ENCODE data around the gene COMMD10.

Gene COMMD10

DNA sequence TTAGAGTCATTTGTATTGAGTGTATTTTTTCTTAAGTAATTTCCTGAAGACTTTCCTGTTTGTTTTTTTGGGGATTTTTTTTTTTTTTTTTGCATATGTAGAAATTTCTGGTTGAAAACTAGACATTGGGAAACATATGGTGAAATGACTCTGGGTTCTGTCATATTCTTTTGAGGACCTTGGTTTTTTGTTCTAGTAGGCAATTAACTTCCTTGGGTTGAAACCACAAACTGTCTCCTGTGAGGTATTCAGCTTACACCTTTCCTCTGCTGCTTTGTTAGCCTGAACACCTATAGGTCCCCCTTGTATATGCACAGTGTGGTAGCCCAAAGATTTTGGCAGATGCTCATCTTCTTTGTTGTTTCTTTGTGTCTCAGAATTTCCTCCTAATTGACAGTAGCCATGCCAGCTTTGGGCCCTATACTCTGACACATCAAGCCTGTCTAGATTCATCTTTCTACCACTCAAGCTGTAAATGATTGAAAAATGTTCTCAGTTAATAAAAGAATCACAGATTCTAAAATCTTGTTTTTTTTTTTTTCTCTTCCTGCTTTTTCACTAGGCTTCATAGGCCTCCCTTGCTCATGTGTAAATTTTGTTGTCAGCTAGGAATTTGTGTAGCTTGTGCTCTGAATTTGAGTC lies 140.6 kb downstream of the COMMD10 start:
- no peak for DNase-seq

DNA sequence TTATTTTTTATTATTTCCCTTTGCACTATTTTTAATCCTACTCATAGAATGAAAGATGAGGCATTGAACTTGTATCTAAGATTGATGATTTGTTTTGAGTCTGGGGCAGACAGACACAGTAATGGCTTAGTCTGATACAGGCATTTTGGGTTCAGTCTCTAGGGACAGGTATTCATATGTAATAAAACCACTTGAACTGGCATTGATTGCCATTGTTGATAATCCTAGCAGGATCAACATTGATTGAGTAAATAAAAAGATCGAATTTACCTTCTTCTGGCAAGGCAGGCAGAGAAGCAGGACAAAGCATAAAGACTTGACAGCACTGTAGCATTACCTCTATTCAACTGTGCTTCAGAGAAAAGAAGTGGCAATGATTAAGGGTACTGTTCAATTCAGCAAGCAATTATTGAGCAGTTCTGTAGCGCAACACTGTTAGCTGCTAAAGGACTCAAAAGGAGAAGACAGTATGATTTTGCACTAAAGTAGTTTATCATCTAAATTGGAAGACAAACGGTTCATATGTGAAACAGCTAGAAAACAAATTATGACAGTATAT lies 144.4 kb downstream of the COMMD10 start:
- no peak for DNase-seq

DNA sequence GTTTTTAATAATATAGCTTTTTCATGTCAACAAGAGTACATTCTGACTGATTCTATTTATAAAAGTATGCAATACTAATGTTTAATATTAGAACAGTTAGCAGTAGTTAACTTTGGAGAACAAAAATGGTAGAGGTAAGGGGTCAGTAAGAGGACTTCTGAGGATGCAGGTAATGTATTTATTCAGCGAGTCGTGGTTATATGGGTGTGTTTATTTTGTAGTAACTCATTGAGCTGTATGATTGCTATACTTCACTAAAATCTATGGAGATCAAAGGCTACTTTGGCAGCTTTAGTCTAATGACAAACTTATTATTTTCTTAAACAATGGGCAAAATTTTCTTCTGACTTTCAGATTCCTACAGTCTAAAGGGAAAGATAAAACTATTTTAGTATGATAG lies 146.5 kb downstream of the COMMD10 start:
- DNase-seq: no peak

DNA sequence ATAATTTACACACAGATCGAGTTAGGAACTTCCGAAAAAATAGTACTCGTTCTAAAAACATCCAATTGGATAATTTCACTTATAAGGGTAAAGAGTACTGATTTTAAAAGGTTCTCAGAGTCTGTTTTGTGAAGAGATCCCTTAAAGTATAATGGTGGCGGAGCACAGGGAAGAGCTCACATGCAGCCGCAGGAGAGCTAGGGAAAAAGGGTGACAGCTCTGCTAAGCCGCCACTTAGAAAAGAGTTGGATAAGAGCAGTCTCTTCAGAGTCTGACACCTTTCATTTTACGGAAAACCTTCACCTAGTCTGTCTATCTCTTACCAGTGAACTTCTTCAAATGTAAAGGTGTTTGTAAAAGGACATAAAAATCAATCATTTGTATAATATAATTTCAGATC lies 149.9 kb downstream of the COMMD10 start:
- no peak for DNase-seq

DNA sequence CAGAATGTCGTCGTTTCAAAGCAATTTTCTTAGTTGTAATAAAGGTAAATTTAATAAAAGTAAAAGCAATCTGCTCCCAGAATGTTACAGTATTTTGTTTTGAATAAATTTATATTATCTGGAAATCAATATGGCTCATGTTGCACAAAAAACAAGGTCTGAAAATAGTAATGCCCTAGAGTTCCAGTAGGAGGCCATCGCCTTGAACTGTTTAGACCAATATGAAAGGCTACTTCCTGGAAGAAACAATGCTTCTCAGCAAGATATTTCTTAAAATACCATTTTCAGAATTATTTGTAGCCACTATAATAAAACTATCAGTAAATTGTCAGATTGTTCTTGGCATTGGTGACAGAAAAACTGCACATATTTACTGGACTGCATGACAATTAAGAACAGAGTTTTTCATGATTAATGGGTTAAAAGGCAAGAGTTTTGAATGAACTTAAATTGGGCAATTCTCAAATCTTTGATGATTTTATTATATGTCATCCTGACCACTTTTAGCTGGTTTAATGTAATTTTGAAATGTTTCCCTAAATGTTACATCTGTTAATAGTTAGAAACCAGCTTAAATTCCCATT lies 153.2 kb downstream of the COMMD10 start:
- no peak for DNase-seq

DNA sequence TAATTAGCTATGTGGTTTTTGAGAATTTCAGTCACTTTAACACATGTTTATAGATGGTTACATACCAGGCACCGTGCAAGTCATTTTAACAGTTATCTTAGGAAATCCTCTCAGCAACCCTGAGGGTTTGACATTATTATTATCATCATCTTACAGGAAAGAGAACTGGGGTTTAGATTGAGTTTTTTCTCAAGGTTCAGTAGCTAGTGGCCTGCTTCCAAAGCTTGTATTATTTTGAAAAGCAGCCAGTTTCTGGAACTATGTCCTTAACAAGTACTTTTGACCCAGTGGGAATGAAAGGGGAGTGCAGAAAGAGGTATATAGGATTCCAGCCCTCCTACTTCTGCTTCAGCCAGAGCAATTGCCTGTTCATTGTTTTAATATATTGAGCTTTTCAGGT lies 157.5 kb downstream of the COMMD10 start:
- DNase-seq: no peak

DNA sequence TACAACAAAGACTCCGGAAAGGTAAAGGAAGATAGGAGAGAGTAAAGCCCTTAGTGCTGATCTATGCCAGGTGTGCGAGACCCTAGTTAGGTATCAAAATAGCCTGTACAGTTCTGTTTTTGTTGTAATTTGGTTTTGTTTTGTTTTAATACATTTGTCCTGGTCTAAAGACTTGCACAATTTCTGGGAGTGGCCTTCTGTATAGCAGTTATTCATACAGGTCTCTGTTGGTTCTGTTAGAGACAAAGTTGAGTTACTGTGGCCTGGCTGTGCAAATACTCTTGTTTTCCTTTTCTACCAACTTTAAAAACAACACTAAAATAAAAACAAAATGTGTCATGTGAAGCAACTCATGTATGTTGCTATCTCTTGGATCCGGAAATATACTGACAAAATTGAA lies 163.6 kb downstream of the COMMD10 start:
- DNase-seq: no peak

DNA sequence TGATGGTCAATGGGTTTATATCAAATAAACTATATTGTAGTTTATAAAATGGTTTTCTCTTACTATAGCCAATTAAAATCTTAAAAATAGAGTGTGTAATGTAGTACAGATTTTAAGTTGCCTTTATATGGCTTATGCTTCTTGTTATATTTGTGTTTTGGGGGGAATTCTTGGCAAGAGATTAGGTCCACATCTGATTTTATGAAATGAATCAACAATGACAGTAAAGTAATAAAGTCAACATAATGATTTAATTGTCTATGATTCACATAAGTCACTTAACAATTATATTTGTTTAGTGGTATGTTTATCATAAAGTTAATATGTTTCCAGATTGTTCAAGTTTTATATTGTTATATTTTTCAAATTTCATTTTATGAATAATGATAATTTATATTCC lies 164.8 kb downstream of the COMMD10 start:
- DNase-seq: no peak

DNA sequence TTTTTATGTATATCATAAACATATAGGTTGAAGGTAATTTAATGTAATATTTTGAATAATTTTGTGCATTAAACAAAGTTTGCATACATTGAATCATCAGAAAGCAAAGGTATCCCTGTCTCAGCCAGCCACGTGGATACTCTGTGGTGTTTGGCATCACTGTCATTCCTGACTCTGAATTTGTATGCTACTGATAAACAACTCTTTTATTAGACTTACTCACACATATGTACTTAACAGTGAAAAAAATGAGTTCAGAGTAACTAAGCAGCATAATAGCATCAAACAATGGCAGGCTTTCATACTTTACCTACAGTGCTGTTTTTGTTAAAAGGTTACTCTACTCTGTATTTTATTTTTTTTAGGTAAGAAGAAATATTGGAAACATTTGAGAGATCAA lies 171.9 kb downstream of the COMMD10 start:
- no peak for DNase-seq

DNA sequence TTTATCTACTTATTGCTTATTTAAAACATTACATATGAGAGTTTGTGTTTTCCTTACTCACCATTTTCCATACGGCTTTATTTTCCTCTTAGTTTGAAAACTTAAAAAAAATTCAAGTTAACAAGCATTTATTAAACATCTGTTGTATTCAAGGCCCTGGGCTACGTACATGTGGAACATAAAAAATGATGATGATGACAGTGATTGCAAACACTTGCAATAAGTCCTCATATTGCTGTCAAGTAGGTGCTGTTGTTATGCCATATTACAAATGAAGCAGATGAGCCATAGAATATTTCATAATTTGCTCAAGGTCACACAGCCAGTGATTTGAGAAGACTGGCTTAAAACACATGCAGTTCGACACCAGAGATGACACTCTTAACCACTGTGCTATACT lies 180.6 kb downstream of the COMMD10 start:
- DNase-seq: no peak

DNA sequence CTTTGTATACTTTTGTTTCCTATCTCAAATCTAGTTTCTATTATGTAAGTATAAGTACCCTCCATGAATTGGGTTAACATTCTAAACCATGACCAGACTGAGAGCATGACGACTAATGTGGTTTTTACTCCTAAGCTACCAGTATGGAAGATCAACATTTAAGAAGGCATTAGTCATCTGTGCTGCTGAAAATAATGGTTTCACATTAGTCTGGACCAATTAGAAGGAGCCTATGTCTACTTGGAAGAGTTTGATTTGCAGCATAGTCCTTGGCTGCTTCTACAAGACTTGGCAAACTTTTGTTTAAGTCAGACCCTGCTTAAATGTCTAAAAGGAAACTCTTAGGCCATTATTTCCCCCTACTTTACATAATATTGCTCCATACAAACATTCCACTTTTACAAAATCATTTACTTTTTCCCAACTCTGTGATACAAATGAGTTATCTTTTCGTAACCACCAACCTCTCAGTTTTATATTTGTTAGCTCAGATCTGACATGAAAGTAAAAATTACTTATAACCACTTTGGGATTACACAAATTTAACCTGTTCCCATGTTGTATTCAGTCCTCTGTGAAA lies 186.7 kb downstream of the COMMD10 start:
- DNase-seq: no peak

DNA sequence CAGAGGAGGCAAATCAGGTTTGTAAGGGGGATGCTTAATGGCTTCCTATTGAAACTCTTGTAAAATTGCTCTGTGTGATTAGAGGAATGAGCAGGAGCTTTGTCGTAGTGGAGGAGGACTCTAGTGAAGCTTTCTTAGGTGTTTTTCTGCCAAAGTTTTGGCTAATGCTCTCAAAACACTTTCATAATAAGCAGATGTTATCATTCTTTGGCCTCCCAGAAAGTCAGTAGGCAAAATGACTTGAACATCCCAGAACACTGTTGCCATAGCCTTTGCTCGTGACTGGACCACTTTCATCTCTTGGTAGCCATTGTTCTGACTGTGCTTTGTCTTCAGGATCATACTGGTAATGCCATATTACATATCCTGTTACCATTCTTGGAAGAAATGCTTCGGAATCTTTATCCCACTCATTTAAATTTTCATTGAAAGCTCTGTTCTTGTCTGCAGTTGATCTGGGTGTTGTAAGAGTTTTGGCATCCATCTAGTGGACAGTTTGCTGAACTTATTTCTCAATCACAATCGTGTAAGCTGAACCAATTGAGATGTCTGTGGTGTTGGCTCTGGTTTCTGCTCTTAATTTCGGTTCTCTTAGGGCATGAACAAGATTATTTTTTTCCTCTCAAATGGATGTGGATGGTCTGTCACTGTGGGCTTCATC lies 187.6 kb downstream of the COMMD10 start:
- no peak for DNase-seq

DNA sequence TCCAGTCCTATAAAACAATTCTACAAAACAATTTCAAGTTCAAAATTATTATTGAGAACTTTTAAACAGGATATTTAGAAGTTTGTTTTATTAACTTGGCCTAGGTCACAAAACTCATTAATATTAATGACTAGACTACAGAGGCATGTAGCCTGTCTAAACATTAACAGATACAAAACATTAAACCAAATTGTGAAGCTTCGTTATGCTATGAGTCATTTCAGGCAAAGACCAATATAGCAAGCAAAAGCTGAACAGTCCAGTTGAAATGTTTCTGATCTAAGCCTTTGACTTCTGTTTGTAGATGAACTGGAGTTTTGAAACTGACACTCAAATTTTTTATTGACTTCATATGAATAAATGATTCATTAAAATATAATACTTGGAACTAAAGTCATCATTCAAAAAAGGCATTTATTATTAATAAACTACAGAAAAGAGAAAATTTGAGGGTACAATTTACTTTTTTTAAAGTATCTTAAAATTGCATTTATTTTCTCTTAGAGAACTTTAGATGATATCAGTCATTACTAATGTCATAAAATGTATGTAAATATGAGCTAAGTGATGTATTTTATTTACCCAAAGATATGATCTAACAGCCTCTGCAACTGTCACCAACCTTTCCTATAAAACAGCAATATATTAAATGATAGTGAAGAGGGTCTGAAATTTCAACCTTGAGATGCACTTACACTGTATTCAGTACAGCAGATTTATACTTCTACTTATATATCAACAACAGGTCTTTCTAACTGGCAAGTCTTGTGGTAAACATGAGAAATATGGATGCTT lies 188.8 kb downstream of the COMMD10 start:
- no peak for DNase-seq

DNA sequence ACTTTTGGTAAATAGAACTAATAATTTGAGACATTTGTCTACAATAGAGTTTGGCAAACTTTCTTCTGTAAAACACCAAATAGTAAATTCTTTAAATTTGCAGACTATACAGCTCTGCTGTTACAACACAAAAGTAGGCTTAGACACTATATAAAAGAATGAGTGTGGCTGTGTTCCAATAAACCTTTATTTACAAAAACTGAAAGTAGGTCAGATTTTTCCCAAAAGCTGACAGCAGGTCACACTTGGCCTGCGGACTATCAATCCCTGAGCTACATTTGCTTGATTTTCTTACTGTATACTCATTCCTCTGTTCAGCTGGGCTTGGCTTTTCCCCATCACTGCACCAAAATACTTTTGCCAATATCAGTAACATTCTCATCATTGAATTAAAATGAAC lies 189.4 kb downstream of the COMMD10 start:
- no peak for DNase-seq

DNA sequence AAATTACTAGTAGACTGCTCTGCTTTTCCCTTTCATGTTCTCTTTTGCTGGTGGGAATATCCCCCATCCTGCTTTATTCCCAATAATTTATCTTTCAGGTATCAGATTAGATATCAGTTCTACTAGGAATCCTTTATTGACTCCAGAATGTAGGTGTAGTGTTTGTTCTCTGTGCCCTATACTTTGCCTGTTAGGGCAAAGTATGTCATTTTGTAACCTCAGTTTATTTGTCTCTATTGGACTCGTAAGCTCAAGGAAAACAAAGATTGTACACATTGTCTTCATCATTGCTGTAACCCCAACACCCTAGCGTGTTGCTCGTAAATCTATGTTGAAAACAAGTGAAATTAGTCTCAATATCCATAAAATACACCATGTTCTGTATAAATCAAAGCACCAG lies 190.5 kb downstream of the COMMD10 start:
- DNase-seq: no peak

DNA sequence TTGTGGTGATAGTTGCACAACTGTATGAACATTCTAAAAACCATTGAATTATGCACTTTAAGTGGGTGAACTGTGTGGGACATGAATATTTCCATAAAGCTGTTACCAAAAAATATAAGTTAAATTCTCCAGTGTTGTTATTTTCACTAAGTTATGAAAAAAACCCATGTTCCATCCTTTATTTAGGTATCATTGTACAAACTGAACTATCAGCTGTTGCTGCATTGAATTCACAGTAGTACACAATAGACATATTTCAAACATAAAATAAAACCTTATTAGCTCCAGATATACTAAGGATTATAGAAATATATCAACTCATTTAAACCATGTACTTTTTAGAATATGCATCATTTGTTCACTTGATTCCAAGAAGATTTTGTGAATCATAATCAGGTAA lies 192.1 kb downstream of the COMMD10 start:
- no peak for DNase-seq

DNA sequence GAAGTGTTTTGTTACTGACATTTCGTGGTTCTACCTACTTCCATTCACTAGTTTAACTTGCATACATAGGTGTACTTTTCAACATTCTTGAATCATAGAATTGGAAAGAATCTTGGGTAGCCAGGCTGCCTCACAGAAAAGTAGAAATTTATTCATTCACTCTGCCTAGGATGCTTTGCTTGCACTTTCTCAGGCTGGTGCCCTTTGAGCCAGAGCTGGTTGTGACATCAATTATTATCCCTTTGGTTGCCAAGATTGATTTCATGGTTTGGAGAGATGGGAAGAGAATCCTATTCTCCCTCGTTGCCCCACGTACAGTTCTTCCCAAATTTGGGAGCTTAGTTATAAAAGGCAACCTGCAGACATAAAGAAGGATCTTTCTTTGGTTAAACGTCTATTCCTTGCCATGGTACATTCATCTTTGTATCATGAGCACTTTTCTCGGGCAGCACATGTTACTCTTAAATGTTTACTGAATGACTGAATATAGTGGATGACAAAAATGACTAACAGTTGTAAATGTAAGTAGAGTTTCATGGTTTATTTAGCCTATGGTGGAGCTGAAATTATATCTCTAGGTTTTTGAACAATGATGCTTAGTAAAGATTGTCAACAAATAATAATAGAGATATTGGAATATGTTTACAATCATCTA lies 195.5 kb downstream of the COMMD10 start:
- no peak for DNase-seq

DNA sequence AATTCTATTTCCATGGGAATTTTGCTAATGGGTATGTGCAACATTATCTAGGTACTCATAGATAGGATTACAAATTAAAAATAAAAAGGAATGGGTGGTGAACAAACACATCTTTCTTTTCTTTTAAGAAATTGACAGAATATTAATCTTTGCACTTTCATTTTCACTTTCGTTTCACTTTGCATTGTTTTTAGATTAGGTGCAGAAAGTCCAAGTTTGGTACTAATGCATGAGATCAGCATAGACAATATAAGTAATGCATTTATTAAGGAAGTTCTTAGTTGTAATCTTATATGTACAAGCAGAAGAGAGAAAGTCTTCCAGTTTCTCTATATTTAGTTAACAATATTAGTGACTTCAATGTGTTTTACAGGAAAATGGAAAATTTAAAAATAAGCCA lies 196.5 kb downstream of the COMMD10 start:
- no peak for DNase-seq

DNA sequence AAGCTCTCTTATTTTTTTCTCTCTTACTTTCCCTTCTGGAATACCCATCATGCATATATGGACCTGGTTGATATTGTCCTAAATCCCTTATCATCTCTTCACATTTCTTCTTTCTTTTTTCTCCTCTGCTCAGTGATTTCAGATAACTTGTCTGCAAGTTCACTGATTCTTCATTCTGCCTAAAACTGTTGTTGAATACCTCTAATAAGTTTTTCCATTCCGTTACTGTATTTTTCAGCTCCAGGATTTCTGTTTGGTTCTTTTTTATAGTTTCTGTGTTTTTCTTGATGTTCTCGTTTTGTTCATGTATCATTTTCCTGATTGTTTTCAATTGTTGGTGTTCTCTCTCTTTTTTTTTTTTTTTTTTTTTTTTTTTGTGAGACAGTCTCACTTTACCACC lies 203.7 kb downstream of the COMMD10 start:
- DNase-seq: no peak

DNA sequence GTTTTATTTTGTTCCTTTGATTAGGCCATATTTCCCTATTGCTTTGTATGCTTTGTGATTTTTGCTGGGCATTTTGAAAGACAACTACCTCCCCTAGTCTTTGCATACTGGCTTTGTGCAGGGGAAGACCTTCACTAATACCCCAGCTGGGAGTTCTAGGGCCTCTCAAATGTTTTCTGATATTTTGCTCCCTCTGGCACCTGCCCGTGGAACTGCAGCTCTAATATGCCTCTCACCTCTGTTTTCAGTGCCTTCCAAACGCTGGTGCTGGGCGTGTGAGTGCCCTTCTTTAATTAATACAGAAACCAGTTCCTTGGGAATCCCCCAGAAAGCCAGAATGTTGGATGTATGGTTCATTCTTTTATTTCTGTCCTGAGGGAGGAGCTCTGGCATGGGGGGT lies 204.5 kb downstream of the COMMD10 start:
- DNase-seq: no peak

DNA sequence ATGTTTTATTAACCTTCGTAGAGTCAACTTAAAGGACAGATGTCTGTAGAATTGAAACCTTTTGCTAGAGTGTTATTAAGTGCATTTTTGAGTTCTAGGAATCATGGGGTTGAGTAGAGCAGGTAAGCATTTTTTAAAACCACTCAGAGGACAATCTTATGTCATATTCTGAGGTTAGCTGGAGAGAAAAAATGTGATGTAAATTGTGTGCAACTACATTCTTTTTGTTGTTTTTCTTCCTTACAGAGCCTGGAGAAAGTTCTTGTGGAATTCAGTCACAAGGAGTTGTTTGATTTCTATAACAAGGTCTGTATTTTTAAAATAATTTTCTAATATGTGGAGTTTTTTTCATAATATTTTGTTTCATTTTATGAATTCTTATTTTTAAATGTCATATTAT lies 206.4 kb downstream of the COMMD10 start:
- DNase-seq: no peak

DNA sequence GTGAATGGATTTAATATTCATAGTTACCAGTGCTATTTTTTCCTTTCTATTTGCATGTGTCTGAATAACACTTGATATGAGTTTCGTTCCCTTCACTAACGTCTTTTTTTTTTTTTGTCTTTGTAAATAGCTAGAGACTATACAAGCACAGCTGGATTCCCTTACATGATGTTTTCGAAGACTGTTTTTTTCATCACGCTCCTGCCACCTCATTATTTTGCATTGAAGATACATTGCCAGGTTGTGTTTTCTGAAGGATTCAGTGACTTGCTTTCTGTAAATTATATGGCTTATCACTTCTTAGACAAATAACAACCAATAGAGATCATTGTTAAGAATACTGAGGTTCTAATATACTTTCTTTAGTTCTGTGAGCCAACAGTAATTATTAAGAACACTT lies 207.5 kb downstream of the COMMD10 start:
- no peak for DNase-seq
